Measurements from ENCODE around the gene CRYBB2.
"Not testable (repeated sequence)": the region's sequence is repeated elsewhere in the genome, so short reads cannot be mapped to it uniquely, and the experiment has no call there.

GRCh38 chr22:25280118-25280517, 60.7 kb downstream of the CRYBB2 start:
- TF ChIP-seq CTCF (IDR thresholded peaks at IDR 0.05; ENCODE audit: low read depth, low read length, missing input control); SP1 (IDR thresholded peaks at IDR 0.05); TAF1 (conservative IDR thresholded peaks at IDR 0.05); GABPA (IDR thresholded peaks at IDR 0.05 in 1 of 2, conservative IDR thresholded peaks at IDR 0.05 in 1 of 2); YY1 (IDR thresholded peaks at IDR 0.05); EGR1 (IDR thresholded peaks at IDR 0.05; ENCODE audit: low read depth in 2 of 2); RAD21 (IDR thresholded peaks at IDR 0.05); RXRA (IDR thresholded peaks at IDR 0.05); ZBTB33 (IDR thresholded peaks at IDR 0.05); REST (IDR thresholded peaks at IDR 0.05); MAX (IDR thresholded peaks at IDR 0.05); JUND (IDR thresholded peaks at IDR 0.05); ATF3 (IDR thresholded peaks at IDR 0.05); HNF4G (IDR thresholded peaks at IDR 0.05): not testable (repeated sequence)

All from liver (tissue), 3 donors.